Duodenal mucosa (tissue), 2 donors: ENCODE results near the gene DNAAF8.

Source experiments
- H3K27ac ChIP-seq: one replicate; pipeline ENCODE4 v1.7.0; 2013; ENCODE audit warnings: low read depth, low read length
- H3K27me3 ChIP-seq, 2 donors: one replicate each; pipeline ENCODE4 v1.7.0; 2013; ENCODE audit warnings: low read length in 2 of 2, control low read depth in 1 of 2; ENCODE audit not compliant: insufficient read depth in 2 of 2, control insufficient read depth in 1 of 2
- H3K36me3 ChIP-seq, 2 donors: one replicate each; pipeline ENCODE4 v1.7.0; 2013; ENCODE audit warnings: low read length in 2 of 2, control low read depth in 1 of 2; ENCODE audit not compliant: insufficient read depth in 2 of 2, control insufficient read depth in 1 of 2
- H3K4me1 ChIP-seq, 2 donors: one replicate each; pipeline ENCODE4 v1.7.0; 2013; ENCODE audit warnings: low read length in 2 of 2, control low read depth in 1 of 2; ENCODE audit not compliant: insufficient read depth in 2 of 2, control insufficient read depth in 1 of 2
- H3K4me3 ChIP-seq, 2 donors: one replicate each; pipeline ENCODE4 v1.7.0; 2013; ENCODE audit warnings: low read length in 2 of 2, low read depth in 1 of 2
- H3K9ac ChIP-seq, 2 donors: one replicate each; pipeline ENCODE4 v1.7.0; 2013; ENCODE audit warnings: low read length in 2 of 2, low read depth in 1 of 2
- H3K9me3 ChIP-seq, 2 donors: one replicate each; pipeline ENCODE4 v1.7.0; 2013; ENCODE audit warnings: low read length in 2 of 2, control low read depth in 1 of 2; ENCODE audit not compliant: control insufficient read depth in 1 of 2

DNAAF8 gene

DNA sequence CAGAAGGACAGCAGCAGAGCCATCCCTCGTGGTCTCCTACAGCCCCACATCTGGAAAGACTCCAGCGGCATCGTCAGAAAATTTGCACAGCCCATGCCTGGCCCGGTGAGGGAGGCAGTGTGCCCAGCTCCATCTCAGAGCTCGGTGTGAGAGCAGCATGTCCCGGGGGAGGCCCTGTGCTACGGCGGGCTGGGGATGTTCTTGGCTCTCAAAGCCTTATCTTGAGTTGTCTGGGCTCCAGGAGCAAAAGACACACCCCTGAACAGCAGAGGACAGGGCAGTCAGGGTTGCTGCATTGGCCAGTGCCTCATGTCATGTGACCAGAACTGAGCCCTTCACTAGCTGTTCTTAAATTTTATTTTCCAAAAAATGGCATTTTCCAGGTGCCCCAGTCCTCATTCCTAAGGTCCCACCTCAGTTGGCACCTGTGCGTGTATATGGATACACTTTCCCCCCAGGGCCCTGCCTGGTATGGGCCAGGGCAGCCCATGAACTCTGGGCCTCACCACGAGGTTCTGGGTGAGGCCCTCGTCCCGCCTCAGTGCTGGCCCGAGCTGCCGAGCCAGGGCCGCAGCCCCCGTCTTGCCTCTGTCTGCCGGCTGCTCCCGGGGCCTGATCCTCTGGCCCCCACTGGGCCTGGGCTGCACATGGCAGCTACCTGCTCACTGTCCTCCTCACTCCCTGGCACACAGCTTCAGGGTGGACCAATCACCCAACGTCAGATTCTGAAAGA is 38.0 kb upstream of the DNAAF8 start:
- peaks cover 16 to 28% of the 10 kb centered on the region in 2 donors for H3K4me1 ChIP-seq
- H3K4me3 ChIP-seq, result no peak overlapping the region
- no peaks in the 10 kb centered on the region for H3K9me3 ChIP-seq
- no peaks in the 10 kb centered on the region for H3K27me3 ChIP-seq
- H3K27ac ChIP-seq, result no peak overlapping the region
- no peak overlapping the region for H3K9ac ChIP-seq
- peaks cover 25 to 63% of the 10 kb centered on the region in 2 donors for H3K36me3 ChIP-seq

DNA sequence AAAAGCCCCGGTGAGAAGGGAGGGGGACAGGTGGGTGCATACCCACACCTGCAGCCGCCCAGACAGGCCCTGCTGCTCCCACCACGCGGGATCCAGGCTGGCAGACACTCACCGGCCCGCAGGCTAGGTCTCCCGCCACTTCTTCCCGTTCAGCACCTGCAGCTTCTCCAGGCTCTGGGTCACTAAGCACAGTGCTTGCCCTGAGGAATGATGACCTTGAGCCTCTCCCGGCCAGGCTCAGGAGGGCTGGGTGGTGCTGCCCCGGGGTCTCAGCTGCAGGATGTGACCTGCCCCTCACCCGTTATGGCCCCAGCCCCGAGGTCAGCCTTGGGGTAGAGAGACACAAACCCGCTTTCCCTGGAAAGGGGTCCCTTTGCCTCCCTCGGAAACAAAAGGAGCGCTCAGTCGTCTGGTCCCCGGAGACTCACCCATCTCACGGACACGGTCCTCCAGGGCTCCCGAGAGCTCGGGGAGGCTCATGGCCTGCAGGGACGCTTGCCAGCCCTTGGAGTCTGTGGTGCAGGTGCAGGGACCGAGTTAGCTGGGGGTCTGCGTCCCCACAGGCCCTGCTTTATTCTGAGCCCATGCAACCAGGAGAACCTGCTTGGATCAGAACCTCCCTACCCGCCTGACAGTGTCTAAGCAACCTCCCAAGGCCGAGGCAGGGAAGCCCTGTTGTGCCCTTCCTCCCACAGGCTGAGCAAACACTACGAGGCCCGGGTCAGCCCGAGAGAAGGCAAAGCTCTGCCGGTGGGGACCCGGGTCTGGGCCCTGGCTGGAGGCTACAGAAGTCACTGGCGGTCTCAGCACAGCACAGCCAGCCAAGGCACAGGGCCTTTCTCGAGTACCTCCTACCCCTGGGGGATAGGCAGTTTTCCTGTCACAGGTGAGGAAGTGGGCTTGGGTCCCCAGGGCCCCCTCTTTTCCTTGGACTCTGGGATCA is 37.2 kb upstream of the DNAAF8 start:
- no peaks in the 10 kb centered on the region for H3K27me3 ChIP-seq
- H3K4me1 ChIP-seq, result peaks cover 15 to 26% of the 10 kb centered on the region in 2 donors
- H3K27ac ChIP-seq, result no peak overlapping the region
- no peaks in the 10 kb centered on the region for H3K9me3 ChIP-seq
- no peak overlapping the region for H3K9ac ChIP-seq
- peaks cover 25 to 71% of the 10 kb centered on the region in 2 donors for H3K36me3 ChIP-seq
- no peak overlapping the region for H3K4me3 ChIP-seq

DNA sequence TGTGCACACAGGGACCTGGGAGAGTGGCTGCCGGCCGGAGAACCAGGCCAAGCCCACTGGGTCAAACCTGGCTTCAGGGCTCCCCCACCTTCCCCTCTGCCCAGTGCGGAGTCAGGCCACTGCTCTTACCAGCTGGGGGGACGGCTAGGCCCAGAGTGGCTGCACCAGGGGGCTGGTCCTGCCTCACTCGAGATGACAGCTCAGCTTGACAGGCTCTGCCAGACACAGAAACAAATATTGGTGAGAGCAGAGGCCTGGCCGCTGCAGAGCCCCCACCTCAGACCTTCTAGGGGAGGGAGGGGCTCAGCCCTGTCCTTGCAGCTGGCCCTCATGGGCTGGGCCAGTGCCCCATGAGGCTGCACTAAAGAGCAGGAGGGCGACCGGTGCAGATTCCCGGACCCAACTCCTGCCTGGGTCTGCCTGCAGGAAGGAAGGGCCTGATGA is 36.5 kb upstream of the DNAAF8 start:
- H3K27me3 ChIP-seq, result no peaks in the 10 kb centered on the region
- no peak overlapping the region for H3K9ac ChIP-seq
- no peaks in the 10 kb centered on the region for H3K9me3 ChIP-seq
- peaks cover 25 to 78% of the 10 kb centered on the region in 2 donors for H3K36me3 ChIP-seq
- no peak overlapping the region for H3K4me3 ChIP-seq
- H3K27ac ChIP-seq, result no peak overlapping the region
- H3K4me1 ChIP-seq, result peaks cover 8 to 20% of the 10 kb centered on the region in 2 donors

DNA sequence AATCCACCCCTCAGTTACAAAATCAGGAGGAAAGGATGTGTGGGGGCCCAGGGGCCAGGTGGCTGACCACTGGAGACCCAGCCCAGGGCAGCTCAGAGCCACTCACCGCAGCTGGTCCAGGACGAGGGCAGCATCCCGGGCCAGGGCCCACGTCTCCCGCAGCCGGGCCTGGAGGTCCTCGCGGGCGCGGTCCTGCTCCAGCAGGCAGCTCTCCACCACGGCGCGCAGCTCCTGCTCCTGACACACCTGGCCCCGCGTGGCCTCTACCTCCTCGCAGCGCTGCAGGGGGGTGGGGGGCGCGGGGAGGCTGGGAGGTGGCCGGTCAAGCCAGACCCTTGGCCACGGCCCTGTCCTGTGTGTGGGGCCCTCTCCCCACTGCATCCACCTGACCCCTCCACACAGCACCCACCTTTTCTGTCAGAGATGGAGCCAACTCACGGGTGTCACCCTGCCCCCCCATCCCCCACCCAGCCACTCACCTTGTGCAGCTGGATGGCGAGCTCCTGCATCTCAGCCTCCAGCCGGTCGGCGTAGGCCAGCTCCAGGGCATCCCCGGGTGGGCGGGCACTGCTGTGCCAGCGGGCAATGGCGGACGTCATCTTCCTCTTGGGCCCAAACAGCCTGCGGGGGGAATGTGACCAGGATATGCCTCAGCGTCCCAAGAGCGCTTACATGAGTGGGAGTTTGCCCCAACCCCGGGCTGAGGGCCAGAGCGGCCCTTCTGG is 35.9 kb upstream of the DNAAF8 start:
- no peak overlapping the region for H3K9ac ChIP-seq
- no peaks in the 10 kb centered on the region for H3K27me3 ChIP-seq
- H3K4me3 ChIP-seq, result no peak overlapping the region
- no peak overlapping the region for H3K27ac ChIP-seq
- peaks cover 6 to 16% of the 10 kb centered on the region in 2 donors for H3K4me1 ChIP-seq
- no peaks in the 10 kb centered on the region for H3K9me3 ChIP-seq
- peaks cover 25 to 80% of the 10 kb centered on the region in 2 donors for H3K36me3 ChIP-seq

DNA sequence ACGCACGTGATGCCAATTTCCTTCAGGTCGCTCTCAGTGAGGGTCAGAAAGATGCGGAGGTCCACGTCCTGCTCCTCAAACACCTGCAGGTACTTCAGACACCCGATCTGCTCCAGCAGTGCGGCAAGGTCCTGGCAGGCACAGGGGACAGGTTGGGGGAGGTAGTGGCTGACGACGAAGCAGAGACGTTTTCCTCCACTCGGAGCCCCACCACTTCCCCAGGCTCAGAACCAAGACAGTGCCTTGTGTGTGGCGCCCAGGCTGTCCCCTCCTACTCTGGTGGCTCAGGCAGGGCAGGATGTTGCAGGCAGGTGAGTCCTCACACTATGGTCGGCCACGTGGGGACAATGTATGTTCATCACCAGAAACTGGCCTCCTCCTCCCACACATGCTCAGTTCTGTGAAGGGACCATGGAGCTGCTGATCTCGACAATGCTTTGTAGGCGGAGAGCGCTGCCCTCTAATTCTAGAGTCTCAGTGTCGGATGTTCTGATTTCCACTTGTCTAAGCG is 35.2 kb upstream of the DNAAF8 start:
- Histone ChIP-seq H3K27me3 (no peaks in the 10 kb centered on the region), H3K9me3 (no peaks in the 10 kb centered on the region), H3K4me1 (peaks cover 6 to 16% of the 10 kb centered on the region in 2 donors), H3K9ac (no peak overlapping the region), H3K4me3 (no peak overlapping the region), H3K27ac (no peak overlapping the region), H3K36me3 (peaks cover 25 to 86% of the 10 kb centered on the region in 2 donors)

DNA sequence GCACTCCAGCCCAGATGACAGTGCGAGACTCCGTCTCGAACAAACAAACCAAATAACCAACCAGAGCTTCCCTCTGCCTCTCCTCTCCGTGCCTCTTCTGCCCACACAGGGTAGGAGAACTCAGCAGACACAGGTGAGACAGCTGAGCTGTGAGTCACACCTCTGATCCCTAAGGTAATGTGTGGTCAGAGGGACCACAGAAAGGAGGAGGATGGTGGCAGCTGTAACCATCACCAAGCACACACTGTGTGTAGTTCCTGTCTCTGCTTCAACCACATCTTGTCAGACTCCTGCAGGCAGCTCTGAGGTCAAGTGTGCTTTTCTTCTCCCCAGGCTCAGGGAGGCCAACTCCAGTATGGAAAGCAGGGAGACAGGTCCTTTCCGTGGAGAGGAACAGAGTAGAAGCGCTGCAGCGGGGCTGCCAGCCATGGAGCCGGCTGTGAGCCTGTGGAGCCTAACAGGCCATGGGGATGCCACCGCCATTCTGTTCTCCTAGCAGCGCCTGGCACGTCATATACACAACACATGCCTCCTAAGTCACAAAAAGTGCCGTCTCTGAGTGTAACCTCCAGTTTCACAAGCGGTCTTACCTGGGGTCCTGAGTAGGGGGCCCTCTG is 33.8 kb upstream of the DNAAF8 start:
- Histone ChIP-seq H3K27ac (no peak overlapping the region), H3K4me3 (no peak overlapping the region), H3K36me3 (peaks cover 21 to 92% of the 10 kb centered on the region in 2 donors), H3K9ac (no peak overlapping the region), H3K4me1 (peaks cover 0 to 5% of the 10 kb centered on the region in 2 donors), H3K27me3 (no peaks in the 10 kb centered on the region), H3K9me3 (no peaks in the 10 kb centered on the region)

DNA sequence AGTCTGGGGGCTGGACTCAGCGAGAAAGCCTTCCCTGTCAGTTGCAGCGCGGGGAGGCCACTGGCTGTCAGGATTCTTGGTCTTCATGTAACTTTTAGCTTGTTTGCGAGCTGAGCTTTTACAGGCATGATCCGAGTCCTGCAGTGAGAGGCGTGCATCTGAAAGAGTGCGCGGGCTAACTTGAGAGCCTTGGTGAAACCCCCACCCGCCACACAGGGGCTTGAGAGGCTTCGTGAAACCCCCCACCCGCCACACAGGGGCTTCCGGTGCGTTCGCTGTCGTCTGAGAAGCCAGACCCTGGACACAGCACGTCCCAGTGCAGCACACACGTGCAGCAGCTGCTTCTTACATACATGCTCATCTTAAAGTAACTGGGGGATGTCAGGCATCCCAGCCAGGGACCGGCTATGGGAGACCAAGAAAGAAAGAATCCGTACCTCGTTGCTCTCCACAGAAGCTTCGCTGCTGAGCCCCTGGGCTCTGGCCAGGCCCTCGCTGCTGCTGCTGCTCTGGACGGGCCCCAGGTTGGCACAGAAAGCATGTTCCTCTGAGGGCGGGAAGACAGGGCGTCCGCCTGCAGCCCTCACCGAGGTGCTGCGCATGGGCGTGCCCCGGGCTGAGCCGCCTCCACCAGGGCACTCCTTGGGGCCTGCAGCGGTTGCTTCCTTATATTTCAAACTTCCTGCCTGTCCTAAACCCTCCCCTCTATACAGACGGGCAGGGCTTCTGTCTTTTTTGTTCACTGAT is 33.2 kb upstream of the DNAAF8 start:
- Histone ChIP-seq H3K4me3 (no peak overlapping the region), H3K36me3 (peaks cover 14 to 85% of the 10 kb centered on the region in 2 donors)

DNA sequence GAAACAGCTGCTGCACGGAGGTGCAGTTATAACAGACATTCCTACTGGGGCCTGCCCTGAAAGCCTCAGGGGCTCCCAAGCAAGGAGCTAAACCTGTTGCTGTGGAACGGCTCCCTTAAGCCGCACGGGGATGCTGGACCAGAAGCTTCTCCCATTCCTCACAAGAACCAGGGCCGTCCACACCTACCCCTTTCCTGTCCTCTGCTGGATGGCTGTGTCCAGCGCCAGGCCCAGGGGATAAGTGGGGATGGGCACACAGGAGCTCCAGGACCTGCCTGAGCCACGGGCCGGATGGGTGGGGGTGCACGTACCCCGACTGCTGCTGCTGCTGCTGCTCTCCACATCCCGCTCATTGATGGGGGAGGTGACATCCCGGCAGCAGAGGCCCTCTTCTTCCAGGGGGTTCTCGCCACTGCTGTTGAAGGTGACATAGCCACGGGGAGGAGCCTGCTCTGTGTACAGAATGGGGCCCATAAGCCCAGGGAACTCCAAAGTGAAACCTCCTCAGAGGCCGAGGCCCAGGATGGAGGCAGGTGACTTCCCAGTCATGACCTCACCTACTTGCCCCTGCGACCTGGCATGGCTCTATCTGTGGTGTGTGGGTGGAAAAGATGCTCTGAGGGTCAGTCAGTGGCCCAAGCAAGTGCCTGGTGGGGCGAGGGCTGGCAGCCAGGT is 32.4 kb upstream of the DNAAF8 start:
- H3K36me3 ChIP-seq, result peaks cover 14 to 83% of the 10 kb centered on the region in 2 donors
- H3K27me3 ChIP-seq, result no peaks in the 10 kb centered on the region
- H3K9me3 ChIP-seq, result no peaks in the 10 kb centered on the region
- H3K9ac ChIP-seq, result no peak overlapping the region
- no peak overlapping the region for H3K4me3 ChIP-seq
- H3K4me1 ChIP-seq, result no peaks in the 10 kb centered on the region
- H3K27ac ChIP-seq, result no peak overlapping the region

More for the DNA sequence above, 33.2 kb upstream of the DNAAF8 start:
- no peak overlapping the region for H3K27ac ChIP-seq
- H3K27me3 ChIP-seq, result no peaks in the 10 kb centered on the region
- H3K9me3 ChIP-seq, result no peaks in the 10 kb centered on the region
- no peak overlapping the region for H3K9ac ChIP-seq
- H3K4me1 ChIP-seq, result no peaks in the 10 kb centered on the region

DNA sequence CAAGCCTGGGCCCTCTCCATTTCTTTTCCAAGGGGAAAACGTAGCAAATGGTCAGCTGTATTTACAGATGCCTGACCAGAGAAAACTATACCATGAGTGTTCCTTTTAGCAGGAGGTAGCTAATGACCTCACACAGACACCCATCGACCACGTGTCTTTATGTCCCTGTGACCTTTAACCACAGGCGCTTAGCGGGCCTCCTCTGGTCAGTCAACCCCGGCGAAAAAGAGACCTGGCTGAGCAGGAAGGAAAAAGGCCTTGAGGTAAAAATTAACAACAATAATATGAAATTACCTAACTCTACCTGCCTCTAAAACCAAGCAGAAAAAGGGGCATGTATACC is 31.9 kb upstream of the DNAAF8 start:
- Histone ChIP-seq H3K36me3 (peaks cover 14 to 83% of the 10 kb centered on the region in 2 donors), H3K27me3 (no peaks in the 10 kb centered on the region), H3K4me3 (no peak overlapping the region), H3K27ac (no peak overlapping the region), H3K4me1 (no peaks in the 10 kb centered on the region), H3K9ac (no peak overlapping the region), H3K9me3 (no peaks in the 10 kb centered on the region)
